ENCODE results near the gene NGF.

Gene NGF

DNA sequence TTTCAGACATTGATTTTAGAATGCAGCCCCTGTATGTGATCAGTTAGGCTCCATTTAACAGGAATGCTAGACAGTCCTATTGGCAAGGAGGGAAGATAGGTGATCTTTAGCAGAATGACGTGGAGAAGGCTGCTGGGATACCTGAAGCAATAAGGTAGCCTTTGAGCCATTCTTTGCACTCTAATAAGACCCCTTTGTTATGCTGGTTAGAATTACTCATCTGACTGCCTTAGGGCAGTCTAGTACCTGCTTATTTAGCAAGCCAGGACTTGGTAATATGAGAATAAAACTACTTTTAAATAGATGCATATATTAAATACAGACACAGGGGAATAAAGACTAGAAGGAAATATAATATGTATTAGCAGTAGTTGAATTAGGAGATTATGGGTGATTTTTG lies 29.1 kb downstream of the NGF start:
- DNase-seq = no peak

DNA sequence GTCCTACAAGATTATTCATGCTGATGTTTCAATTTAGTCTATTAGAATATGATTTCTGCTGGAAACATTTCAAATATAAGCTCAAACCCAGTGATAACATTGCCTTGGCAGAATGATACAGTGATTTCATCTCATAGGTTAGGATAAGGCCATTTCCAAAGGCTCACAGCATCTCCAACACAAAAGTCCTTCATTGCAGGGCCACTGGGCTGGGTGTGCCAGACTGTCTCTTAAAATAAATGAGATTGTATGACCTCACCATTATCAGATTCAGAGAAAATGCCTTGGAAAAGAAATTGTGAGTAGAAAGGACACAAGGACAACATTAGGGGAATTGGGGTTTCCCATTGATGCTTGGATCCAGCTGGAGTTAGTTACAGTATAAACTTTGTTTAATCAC lies 30.4 kb downstream of the NGF start:
- DNase-seq = no peak

DNA sequence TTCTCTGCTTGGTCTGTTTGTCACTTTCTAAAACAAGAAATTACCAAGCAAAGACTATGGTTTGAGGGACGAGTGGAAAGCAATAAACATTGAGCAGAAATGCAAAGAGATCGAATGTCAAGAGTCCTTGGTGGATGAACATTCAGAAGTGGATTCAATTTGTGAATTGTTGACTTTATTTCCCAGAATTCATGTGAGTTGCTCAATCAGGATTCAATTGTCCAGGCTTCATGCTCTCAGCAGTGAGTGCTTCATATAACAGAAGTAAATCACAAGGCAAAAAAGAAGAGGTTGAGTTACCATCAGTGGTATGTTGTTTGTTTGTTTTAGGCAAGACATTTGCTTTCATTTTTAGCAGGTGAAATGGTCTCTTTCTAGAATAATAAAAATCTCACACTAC lies 31.9 kb downstream of the NGF start:
- DNase-seq = no peak

DNA sequence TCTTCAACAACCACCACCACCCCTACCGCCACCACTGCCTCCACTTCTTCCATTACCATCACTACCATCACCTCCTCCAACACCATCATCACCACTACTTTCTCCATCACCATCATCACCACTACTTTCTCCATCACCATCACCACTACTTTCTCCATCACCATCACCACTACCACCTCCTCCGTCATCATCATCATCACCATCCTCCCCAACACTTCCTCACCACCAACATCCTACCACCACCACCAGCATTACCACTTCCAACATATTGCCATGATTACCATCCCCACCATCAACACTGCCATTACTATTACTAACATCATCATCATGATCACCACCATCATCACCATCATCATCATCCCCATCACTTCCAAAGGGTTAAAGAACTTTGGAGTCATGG lies 34.7 kb downstream of the NGF start:
- no peak for DNase-seq

DNA sequence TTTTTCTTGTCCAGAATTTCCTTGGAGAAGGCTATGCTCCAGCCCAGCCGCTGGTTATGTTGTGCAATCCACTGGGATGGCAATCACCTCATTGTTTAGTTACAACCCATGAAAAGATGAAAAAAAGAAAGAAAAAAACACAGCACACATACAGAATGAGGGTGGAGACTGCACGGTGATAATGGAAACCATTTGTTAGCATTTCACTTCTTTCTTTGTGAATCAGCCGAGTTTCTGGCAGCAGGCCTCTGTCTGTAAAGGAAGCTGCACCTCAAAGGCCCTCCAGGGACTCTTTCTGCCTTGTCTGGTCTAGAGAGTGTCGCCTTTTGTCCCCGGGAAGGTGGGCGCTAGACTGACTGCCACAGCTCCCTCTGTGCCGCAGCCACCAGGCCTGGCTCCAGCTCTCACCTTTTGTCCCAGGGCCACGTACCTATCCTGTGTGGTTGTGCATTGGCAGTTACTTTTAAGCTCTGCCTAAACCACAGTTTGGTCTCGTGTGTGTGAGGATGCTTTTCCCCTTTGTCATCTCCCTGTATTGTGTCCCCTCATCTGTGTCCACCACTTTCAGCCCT lies 35.6 kb downstream of the NGF start:
- no peak for DNase-seq

DNA sequence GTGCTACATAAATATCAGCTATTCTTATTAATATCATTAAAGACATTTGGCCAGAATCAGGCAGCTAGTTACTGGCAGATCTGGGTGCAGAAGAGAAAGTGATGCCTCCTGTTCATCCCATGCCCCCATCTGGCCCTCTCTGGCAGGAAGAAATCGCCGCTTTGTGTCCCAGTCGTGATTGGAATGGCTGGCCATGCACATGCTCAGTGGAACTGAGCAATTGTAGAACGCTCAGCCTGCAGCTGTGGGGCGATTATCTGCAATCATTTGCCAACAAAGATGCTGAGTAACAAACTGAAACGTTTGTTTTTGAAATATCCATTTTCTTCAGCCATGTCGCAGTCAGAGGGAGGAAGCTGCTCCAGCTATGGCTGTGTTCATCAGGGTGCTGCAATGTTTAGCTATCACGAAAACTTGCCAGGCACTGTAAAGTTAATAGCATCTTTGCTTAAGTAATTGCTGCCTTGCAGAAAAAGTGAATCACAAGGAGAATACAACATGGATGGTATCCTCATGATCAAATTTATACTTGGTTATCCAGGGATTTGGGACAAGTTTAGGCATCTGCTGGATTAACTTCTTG lies 36.5 kb downstream of the NGF start:
- no peak for DNase-seq

DNA sequence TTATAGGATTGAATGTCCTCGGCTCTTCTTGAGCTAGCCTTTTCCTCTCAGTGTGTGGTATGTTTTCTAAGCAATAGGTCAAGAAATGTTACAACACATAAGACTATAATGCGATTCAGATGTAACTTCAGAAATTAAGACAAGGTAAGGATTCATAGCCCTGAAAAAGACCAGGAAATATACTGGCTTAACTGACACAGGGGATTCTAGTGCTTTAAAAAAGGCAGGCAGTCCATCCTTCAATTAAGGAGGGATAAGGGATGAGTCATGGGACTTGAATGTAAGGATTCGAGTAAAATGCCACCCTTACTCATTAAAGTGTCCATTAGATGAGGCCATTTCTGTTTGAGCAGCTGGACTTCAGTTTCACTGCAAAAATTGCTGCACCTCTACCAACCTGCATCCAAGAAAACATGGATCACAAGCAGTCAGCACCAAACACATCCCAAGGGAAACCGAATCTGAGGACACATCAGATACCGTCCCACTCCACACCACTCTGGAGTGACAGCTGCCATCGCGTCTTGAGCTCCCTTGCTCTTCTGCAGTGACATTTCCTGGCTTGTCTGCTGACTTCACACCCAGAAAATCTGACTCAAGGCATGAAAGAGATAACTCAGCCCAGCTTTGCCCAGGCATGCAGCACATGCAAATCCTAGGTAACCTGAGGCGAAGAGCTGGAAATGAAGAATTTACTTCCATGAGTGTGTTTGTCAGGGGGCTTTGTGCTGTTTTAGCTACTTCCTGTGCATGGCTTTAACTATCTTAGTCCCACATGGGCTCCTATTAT lies 37.8 kb downstream of the NGF start:
- DNase-seq = no peak

DNA sequence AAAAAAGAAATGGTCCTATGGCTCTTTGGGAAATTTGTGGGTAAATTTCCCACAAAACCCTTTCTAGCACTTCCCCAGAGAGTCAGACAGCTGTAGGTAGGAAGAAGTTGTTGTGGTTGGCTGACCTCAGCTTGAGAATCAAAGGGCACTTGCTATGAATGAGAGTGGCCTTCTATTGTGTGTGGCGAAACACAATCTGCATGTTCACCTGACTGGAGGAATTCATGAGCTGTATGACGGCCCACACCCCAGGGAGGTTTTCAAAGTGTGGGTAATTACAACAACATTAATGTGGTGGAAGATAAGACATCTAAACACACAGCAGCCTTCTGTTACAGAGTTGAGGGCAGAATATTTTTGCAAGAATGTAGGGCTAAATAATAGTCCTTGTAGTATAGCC lies 38.8 kb downstream of the NGF start:
- no peak for DNase-seq

DNA sequence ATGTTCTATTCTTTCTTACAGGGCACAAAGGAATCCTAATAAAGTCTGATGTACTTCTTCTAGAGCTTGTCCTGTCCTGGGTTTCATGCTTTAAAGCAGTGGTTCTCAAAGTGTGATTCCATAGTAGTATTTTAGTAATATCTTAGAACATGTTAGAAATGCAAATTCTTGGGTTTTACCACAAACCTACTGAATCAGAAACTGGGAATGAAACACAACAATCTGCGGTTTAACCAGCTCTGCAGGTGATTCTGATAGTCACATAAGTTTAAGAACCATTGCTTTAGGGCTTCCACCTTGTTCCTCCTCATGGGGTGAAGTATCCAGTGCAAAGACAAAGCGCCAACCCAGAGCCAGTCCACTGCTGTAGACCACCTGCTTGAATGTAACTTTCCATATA lies 41.1 kb downstream of the NGF start:
- DNase-seq = no peak

DNA sequence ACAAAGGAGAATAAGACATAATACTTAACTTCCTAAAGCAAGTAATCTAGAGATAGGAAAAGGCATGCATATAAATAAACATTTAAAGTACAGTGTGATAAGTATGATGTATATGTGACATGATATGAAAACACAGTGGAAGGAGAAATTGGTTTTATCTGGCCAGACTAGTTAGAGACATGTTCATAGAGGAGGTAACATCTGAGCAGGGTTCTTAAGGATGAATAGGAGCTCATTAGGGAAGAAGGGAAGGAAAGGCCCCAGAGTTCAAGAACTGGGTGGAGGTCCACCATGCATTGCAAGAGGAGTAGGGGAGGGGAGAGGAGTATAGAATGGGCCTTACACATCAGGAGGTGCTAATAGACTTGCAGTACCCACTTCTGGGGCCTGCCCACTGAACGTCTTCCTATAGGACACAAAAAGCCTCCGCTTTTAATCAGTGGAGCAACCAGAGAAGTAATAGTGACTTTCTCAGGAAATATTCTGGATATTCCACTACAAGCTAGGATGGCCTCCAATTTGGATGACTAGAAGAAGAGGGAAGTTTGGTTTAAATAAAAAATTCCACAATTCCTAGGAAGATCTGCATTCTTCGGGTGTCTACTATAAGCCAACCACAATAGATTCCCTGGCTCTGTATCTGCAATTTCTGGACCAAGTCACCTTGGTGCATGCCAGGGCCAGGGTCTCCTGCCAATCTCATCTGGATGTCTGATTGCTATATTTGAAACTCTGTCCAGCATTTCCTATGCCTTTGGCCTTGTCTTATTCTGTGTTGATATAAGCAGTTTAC lies 41.9 kb downstream of the NGF start:
- no peak for DNase-seq

DNA sequence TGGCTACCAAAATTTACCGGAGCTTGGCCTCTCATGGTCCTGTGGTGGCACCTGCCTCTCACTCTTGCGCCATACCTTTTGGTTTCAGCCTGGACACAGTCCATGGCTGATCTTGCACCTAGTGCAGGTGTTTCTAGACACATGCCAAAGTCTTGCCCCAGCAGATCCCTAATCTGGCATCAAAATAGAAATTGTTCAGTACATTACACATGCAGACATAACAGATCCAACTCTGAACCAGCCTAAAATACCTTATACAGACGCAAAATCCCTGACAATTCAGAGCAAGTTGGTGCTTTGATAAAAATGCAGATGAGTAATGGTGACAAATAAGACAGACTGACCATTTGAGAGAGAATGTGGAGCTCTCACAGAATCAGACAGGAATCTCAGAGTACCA lies 44.1 kb downstream of the NGF start:
- DNase-seq = no peak

DNA sequence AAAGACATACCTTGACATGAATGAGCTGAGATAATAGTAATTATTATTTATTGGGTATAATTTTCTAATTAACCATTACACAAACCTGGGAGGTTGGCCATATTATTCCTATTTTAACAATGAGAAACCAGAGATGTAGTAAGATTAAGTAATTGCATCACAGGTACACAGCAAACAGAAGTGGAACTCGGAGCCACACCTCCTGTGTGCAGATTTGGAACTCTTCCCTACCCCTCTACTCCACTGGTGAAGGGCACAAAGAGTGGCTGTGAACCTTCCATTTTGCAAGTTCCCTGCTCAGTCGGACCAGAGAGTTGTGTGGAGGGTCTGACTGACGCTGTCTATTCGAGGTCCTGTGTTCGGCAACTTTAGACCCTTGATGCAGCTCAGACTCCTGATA lies 45.0 kb downstream of the NGF start:
- DNase-seq = no peak

DNA sequence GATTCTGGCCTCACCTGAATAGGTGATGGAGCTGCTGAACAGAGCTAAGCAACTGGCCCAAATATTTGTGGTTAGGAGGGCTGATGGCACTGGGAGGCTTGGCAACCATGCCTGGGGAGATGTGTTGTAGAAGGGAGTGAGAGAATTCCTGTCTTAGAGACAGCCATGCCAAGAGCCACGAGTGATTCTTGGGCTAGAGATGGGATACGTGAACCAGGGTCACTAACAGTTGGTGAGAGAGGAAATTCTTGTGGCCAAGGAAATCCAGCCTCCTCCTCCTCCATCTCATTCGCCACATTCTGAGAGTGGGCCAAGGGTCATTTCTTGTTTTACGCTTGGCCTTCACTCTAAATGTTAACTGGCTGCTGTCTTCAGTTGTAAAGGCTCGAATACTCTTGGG lies 46.3 kb downstream of the NGF start:
- DNase-seq = no peak

DNA sequence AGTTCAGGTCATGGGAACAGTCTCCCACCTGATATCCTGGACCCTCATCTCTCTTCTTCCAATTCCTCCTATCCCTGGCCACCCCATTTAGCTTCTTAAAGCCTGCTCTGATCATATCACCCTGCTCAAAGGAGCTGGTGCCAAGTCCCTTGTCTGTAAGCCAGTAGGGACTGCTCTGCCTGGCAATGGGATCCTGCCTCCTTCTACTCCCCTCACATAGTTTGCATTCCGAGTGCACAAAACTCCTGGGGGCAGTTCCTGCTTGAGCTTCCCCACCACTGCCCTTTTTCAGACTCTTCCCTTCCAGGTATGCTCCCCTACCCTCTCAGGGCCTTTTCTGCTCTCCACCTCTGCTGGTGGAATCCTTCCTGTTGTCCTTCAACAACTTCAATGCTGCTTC lies 48.1 kb downstream of the NGF start:
- no peak for DNase-seq

DNA sequence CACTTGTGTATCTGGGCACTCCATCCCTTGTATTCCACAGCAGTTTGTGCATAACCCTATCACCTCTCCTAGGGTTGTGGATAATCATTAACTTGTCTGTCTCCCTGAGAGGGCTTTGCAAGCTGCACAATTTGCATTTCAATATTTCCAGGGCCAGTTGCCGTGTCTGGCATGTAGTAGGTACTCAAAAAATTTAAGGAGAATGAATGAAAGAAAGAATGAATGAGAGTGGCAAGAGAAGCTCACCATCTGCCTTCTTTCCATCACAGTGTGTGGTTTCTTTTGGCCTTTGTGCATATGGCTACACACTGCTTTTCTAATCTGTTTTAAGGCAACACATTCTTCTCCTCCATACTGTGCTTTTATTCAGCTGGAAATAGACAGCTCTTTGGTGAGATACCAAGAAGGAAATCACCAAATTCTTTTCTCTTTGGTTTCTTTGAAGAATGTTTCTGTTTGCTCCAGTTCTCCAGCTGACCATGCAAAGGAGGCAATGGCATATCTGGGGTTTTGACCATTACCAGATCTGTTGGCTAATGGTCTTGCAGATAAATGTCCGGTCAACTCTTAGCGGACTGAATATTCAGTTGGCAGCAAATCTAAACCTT lies 49.4 kb downstream of the NGF start:
- DNase-seq = no peak

DNA sequence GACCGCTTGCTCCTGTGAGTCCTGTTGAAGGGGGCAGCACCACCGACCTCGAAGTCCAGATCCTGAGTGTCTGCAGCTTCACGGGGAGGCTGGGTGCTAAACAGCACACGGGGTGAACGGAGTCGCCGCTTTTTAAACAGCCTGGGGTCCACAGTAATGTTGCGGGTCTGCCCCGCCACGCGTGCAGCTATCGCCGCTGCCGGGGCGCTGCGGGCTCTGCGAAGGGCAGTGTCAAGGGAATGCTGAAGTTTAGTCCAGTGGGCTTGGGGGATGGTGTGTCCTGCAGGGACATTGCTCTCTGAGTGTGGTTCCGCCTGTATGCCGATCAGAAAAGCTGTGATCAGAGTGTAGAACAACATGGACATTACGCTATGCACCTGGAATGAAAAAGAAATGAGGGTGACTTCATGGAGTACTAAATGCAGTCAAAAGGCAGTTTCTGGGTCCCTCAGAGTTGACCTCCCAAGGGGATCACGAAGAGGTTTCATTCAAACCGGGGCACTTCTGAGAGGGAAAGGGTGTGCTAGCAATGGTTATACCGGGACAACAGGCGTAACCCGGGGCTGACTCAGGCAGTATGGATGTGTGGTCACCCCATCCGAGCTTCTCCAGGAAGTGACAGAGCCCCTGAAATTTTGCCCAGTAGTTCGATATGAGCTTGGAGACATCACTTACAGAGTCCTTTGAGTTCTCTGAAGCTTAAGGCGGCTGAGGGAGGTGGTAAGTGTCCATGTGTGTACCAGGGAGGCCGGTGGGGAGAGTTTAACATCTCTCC lies 51.4 kb downstream of the NGF start:
- DNase-seq = no peak

DNA sequence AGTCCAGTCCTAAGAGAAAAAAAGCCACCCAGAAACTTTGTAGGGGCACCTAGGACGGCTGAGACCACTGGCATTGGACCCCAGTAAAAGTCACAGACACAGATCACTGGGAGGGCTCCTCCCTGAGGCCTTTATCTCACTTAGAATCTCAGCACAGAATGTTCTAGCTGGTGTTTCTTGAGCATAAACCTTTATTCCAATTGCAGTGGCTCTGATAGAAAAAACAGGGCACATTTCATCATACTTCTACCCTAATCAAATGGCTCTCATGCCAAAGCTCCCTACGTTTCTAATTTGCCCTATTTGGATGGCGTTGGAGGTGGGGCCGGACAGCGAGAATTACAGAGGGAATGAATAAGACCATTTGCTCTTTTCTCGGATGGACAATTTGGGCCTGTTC lies 53.8 kb downstream of the NGF start:
- no peak for DNase-seq

DNA sequence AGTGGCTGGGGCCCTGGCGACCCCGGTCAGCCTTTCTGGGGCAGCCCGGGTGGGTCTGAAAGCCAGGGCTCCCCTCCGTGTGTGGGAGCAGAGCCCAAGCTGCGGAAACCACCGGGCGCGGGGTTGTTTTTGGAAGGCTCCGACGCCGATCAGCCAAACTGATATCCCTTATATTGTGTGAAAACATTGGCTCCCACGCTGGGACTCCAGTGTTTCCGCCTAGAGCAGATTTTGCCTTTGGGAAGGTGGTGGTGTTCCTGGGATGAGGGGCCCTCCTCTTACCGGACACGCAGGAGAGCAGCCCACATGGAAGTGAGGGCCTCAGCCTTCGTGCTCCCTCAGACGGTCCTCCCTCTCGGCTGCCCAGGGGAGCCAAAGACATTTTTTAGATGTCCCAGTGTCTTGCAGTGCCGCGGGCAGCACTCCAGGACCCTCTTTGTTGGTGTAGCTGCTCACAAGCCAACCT lies 54.3 kb downstream of the NGF start:
- DNase-seq = no peak

DNA sequence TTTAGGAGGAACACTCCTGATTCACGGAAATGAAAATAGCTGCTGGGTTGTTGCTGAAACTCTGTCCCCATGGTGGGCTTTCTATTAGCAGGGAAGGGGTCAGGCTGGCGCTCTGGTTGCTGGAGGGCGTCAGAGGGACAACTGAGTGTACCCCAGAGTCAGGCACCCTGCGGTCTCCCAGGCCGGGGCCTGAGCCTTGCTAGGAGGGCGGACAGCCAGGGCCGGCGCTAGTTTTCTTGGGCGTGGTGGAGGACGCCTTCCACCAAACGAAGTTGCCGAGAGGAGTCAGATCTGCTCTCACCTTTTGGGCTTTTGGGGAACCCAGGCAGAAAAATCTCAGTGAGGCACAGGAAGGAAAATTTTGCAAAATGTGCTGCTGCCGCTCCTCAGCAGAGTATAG lies 54.8 kb downstream of the NGF start:
- no peak for DNase-seq

DNA sequence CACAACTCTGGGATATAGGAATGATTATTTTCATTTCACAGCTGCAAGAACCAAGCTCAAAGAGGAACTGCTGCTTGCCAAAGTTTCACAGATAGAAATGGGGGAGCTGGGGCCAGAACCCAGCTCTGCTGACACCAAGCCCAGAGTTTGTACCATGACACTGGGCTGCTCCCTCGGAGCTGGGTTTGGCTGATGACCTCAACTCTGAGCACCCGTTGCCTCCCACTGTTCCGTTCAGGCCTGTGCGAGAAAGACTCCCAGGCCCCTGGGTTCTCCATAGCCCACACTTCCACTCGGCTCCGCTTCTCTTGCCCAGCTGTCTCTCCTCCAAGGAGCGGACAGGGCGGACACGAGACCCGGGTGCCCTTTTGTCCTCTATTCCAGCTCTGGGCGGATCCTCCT lies 55.2 kb downstream of the NGF start:
- DNase-seq = no peak

DNA sequence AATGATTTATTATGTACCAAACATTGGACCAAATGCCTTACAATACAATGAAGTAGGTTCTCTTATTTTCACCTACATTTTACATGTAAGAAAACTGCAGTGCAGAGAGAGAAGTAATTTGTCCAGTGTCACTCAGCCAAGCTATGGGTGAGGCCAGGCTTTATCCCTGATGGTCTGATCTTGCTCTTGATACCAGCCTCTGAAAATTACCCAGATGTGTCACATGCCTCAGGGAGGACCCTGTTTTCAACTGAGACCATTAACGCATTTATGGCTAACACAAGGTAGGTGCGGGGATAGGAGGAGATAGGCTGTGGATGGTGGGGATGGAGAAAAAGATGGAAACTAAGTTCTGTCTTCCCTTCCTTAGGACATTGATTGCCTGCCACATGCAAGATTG lies 56.9 kb downstream of the NGF start:
- DNase-seq = no peak

DNA sequence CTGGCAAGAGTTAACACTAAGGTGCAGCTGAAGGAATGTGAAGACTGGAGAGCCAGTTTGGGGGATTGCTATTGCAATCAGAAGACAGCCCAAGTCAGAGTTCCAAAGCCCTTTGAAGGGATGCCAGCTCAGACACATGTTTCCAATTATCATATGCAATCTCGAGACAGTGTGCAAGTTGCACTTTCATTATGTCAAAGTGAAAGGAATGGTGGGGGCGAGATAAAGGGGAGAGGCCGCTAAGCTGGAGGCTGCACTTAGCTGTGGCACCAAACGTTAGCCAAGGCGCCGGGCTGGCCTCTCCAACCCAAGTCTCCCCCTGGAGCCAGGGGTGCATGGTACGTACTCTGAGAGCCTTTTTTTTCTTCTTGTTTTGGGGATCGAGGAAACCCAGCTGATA lies 58.0 kb downstream of the NGF start:
- DNase-seq = no peak

DNA sequence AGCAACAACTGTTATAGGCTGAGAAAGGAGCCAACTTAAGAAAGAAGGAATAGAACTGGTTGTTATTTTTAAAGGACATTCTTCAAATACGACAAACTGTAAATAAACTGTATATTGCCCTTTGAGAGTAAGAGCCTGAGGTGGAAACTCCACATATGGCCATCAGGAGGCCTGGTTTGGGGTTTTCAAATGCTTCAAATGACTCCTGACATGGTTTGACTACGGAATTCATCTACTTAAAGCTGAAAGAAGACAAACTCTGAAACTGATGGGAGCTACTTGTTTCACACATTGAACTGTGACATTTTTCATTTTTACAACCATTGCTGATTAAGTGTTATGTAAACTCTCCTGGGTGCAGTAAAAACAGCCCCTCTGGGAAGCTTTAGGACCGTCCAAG lies 59.8 kb downstream of the NGF start:
- DNase-seq = no peak

Measured in KG1 (cell line).